H7 (cell line): ENCODE results near the gene KCNA4. TPM values are rescaled to one million over a fixed set of nuclear protein-coding genes. Genes with fewer than 3 reads are reported as not detected.
"Not testable (repeated sequence)": the region's sequence is repeated elsewhere in the genome, so short reads cannot be mapped to it uniquely, and the experiment has no call there.

Experiments
- DNase-seq: peaks from one replicate; pipeline ENCODE4 v3.0.0; 2012
- H3K27me3 ChIP-seq: 2 replicates; pipeline ENCODE4 v1.6.0; 2011; ENCODE audit warnings: mild to moderate bottlenecking, low read length; ENCODE audit not compliant: control insufficient read depth, insufficient read depth
- H3K36me3 ChIP-seq: replicated peaks from 2 replicates; pipeline ENCODE4 v1.5.1; 2011; ENCODE audit warnings: low read length; ENCODE audit not compliant: control insufficient read depth, insufficient read depth
- H3K4me3 ChIP-seq: 2 replicates; pipeline ENCODE4 v1.5.1; 2011; ENCODE audit warnings: low read depth, mild to moderate bottlenecking, control low read depth, low read length, moderate library complexity; ENCODE audit not compliant: insufficient read depth
- total RNA-seq: library from RNA; depleted of rRNA; stranded (reverse); fragments of >200 nt; shearing (Covaris generic); gene quantifications from 2 replicates; pipeline ENCODE4 v1.2.3, GENCODE V29; 2014; rRNA removed

KCNA4 gene
- 0.07 and 0.14 TPM in 2 replicates for total RNA-seq

DNA sequence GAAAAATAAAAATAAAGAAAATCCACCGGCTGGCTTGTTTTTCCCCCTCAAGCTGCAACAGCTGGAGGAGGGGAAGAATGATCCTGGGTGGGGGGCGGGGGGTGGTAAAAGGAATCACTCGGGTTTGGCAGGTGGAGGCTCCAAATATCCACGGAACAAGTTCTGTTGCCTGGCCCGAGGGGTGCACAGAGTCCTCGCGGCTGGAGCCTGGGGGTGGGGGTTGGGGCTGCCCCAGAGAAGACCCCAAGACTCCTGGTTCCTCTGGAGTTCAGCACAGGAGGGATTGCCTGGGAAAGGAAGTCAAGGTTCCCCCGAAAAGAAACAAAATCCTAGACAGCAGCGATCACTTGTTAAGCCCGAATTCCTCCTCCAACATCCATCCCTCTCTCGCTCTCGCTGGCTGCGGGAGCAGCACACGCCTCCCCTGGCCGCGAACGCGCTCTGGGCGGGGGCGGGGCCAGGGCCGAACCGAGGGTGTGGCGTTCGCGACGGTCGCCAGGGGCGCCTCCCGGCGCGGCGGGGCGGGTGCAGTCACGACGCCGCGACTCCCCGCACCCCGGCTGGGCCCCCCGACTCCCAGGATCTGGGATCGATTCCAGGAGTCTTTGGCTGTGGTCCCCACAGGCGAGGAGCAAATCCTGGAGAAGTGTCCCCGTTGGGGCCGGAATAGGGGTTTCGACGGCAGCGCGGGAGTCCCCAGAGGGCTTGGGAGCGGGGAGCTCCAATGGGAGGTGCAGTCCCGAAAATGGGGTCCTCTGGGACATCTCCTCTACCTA is at the start of gene KCNA4:
TSS of gene KCNA4 (minus strand) at position 443 of the 776 bp plus-strand sequence. CDS start 4,352 bp downstream, outside the sequence.
- no peaks in the 10 kb centered on the region for H3K36me3 ChIP-seq
- peak within 1 kb of the TSS; percentile 43 for H3K4me3 ChIP-seq
- DNase-seq = peak; percentile 92
- peaks cover 95% of the 10 kb centered on the region for H3K27me3 ChIP-seq

GRCh38 chr11:30062103-30062502 is 45.3 kb upstream of the KCNA4 start:
- DNase-seq = no peak
- H3K27me3 ChIP-seq = no peaks in the 10 kb centered on the region

GRCh38 chr11:30059172-30059815 is 42.5 kb upstream of the KCNA4 start:
- no peak for DNase-seq
- no peak overlapping the region for H3K4me3 ChIP-seq
- no peaks in the 10 kb centered on the region for H3K27me3 ChIP-seq
- H3K36me3 ChIP-seq = no peaks in the 10 kb centered on the region

More at GRCh38 chr11:30062103-30062502, 45.3 kb upstream of the KCNA4 start:
- no peaks in the 10 kb centered on the region for H3K36me3 ChIP-seq
- no peak overlapping the region for H3K4me3 ChIP-seq

GRCh38 chr11:30049214-30049613 is 32.4 kb upstream of the KCNA4 start:
- H3K4me3 ChIP-seq = no peak overlapping the region
- peaks cover 7% of the 10 kb centered on the region for H3K27me3 ChIP-seq
- DNase-seq = no peak
- H3K36me3 ChIP-seq = no peaks in the 10 kb centered on the region

- H3K4me3 ChIP-seq = no peak overlapping the region
- DNase-seq = peak; percentile 52
- H3K36me3 ChIP-seq = no peaks in the 10 kb centered on the region
- peaks cover 13% of the 10 kb centered on the region for H3K27me3 ChIP-seq
Observed at GRCh38 chr11:30046578-30046945, 29.7 kb upstream of the KCNA4 start.

DNA sequence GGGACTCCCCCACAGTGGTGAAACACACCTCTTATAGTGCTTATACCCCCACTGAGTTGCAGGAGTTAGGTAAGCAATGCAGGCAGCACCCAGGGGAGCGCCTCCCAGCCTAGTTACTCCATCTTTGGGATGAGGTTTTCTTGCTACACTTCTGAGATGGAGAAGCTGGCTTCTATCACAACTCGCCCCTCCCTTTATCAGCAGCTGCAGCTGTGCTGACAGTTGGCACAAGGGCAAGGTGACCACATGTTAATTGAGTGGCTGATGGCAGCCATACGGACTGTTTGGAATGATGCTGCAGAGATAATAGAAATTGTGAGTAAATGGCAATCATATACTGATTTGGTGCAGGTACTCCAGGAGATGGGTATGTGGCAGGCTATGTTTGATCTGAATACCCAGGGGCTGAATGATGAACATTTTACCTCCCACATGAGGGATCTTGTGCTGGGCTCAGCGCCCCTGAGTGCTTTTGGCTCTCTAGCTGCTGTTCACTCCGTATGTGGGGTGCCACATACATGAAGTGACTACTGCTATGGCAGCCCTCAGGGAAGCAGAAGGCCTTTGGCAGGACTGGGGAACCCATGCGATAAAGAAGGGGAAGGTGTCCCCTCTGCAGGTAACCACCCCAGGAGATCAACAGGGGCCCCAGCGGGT is 29.2 kb upstream of the KCNA4 start:
- Histone ChIP-seq H3K27me3 (peaks cover 13% of the 10 kb centered on the region), H3K4me3 (no peak overlapping the region), H3K36me3 (no peaks in the 10 kb centered on the region)
- no peak for DNase-seq

GRCh38 chr11:30045144-30045543 is 28.3 kb upstream of the KCNA4 start:
- Histone ChIP-seq H3K27me3 (peaks cover 14% of the 10 kb centered on the region), H3K4me3 (no peak overlapping the region), H3K36me3 (no peaks in the 10 kb centered on the region)
- DNase-seq = no peak

- Histone ChIP-seq H3K27me3 (peaks cover 41% of the 10 kb centered on the region), H3K4me3 (no peak overlapping the region), H3K36me3 (no peaks in the 10 kb centered on the region)
- no peak for DNase-seq
Observed at GRCh38 chr11:30041171-30041570, 24.3 kb upstream of the KCNA4 start.

DNA sequence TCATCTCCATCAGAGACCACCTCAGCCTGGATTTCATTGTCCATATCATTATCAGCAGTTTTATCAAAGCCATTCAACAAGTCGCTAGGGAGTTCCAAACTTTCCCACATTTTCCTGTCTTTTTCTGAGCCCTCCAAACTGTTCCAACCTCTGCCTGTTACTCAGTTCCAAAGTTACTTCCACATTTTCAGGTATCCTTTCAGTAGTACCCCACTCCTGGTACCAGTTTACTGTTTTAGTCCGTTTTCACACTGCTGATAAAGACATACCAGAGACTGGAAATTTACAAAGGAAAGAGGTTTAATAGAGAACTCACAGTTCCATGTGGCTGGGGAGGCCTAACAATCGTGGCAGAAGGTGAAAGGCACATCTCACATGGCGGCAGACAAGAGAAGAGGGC is 17.9 kb upstream of the KCNA4 start:
- H3K27me3 ChIP-seq = peaks cover 83% of the 10 kb centered on the region

GRCh38 chr11:30034166-30034565 is 17.3 kb upstream of the KCNA4 start:
- DNase-seq, H3K4me3 ChIP-seq, H3K36me3 ChIP-seq: not testable (repeated sequence)
- peaks cover 87% of the 10 kb centered on the region for H3K27me3 ChIP-seq

More for the DNA sequence above, 17.9 kb upstream of the KCNA4 start:
- H3K4me3 ChIP-seq, DNase-seq, H3K36me3 ChIP-seq: not testable (repeated sequence)

GRCh38 chr11:30025396-30026139 is 8.7 kb upstream of the KCNA4 start:
- no peak overlapping the region for H3K4me3 ChIP-seq
- peak; percentile 67 for DNase-seq
- peaks cover 93% of the 10 kb centered on the region for H3K27me3 ChIP-seq
- H3K36me3 ChIP-seq = no peaks in the 10 kb centered on the region

GRCh38 chr11:30023074-30023473 is 6.2 kb upstream of the KCNA4 start:
- no peak for DNase-seq
- Histone ChIP-seq H3K4me3 (no peak overlapping the region), H3K27me3 (peaks cover 94% of the 10 kb centered on the region), H3K36me3 (no peaks in the 10 kb centered on the region)

DNA sequence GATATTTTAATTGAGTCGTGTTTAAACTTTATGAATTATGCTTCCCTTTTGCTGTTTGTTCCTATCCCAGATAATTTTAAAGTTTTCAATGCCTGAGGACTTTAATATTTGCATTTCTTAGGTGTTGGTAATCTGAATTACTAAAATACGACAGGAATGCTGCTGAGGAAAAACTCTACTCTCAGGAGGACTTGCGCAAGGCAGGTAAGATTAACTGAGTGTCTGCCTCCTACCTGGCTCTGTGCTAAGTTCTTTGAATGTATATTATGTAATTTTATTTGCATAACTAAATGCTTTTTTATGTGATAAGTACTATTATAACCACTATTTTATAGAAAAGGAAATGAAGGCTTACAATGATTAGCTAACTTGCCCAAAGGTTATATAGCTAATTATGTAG is 2.7 kb upstream of the KCNA4 start:
- DNase-seq = no peak
- H3K4me3 ChIP-seq = no peak overlapping the region
- H3K36me3 ChIP-seq = no peaks in the 10 kb centered on the region
- H3K27me3 ChIP-seq = peaks cover 100% of the 10 kb centered on the region

DNA sequence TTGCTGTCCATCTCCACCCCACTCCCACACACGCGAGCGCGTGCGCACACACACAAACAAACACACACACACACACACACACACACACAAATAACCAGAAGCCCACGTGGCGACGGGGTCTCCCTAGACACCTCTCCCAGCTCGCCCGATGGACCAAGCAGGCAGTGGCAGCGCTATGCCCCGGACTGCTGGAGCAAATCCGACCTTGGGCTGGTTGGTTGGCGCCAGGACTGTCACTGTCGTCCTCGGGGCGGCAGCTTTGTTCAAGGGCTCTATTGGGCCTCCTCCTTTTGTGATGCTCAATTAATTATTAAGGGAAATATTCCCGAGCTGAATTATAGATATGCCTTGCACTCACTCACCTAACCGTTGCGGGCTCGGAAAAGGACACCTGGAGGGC is 1.7 kb upstream of the KCNA4 start:
- Histone ChIP-seq H3K27me3 (peaks cover 100% of the 10 kb centered on the region), H3K4me3 (no peak overlapping the region), H3K36me3 (no peaks in the 10 kb centered on the region)
- peak; percentile 25 for DNase-seq
